CD4-positive, alpha-beta T cell treated with Interleukin-17A for 1 hour (primary cell): ENCODE measurements around the gene TAT.
A peak's percentile ranks its signal among the peaks of the same experiment; 100 is the strongest.
"Not testable (repeated sequence)": the region's sequence is repeated elsewhere in the genome, so short reads cannot be mapped to it uniquely, and the experiment has no call there.

ENCODE experiments used
- DNase-seq: peaks from one replicate; pipeline ENCODE4 v3.0.0-alpha.2; 2020

TAT gene

DNA sequence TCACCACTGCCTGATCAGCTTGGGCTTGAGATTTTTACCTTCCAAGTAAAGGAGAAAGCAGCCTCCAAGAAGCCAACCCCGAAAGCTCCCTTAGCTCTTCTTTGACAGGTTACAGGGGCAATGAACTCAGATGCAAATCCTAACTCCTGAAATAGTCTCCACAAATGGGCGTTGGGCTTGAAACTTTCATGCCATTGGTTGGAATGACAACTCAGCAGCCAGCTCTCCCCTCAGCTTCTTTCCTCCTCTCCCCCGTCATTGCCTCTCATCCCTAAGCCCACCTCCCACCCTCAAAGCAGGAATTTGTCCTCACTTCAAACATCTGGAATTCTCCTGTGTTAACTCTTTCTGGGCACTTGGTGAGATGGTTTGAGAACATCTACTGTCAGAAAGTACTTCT lies at the start of gene TAT:
TSS of gene TAT (minus strand) at position 122 of the 400 bp plus-strand sequence. CDS start 677 bp downstream, outside the sequence.
- no peak for DNase-seq

DNA sequence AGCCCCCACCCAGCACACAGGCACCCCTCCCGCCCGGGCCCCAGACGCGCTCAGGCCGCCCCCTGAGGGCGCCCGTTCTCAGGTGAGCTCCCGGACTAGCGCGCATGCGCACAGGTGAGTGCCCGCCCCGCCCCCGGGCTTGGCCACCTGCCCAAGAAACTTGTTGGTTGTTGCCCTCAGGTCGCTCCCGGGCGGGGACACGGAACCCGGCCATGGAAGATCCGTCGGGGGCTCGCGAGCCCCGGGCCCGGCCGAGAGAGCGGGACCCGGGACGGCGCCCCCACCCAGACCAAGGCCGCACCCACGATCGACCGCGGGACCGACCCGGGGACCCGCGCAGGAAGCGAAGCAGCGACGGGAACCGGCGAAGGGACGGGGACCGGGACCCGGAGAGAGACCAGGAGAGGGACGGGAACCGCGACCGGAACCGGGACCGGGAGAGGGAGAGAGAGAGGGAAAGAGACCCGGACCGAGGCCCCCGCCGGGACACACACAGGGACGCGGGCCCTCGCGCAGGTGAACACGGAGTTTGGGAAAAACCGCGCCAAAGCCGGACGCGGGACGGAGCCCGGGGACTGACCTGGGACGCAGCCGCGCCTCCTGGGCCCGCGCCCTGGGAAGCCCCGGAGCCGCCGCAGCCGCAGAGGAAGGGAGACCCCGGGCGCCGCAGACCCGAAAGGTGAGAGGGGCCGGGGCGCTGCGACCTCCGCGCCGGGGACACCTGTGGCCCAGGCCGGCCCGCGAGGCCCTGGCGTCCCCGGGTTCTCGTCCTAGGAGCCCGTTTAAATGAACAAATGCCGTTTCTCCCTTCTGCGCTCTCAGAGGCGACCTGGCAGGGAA lies 49.3 kb upstream of the TAT start, which contains the start of gene MARVELD3:
TSS of gene MARVELD3 (plus strand) at position 167 of the 840 bp plus-strand sequence. CDS start at position 213, 46 bp downstream.
- DNase-seq, result peak; percentile 23

DNA sequence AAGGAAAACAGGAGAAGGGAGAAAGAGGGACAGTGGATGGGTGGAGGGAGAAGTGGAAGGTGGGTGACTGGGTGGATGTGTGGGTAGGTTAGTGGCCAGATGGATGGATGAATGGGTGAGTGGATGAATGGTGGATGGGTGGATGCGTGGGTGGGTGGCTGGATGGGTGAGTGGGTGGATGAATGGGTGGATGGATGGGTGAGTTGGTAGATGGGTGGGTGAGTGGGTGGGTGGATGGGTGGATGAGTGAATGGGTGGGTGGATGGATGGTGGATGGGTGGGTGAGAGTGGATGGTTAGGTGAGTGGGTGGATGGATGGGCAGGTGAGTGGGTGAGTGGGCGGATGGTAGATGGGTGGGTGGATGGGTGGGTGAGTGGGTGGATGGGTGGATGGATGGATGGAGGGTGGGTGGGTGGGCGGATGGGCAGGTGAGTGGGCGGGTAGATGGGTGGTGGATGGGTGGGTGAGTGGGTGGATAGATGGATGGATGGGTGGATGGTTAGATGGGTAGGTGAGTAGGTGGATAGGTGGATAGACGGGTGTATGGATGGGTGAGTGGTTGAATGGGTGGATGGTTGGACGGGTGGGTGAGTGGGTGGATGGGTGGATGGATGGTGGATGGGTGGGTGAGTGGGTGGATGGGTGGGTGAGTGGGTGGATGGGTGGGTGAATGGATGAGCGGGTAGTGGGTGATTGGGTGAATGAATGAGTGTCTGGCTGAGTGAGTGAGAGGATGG lies 48.4 kb upstream of the TAT start:
- no peak for DNase-seq

DNA sequence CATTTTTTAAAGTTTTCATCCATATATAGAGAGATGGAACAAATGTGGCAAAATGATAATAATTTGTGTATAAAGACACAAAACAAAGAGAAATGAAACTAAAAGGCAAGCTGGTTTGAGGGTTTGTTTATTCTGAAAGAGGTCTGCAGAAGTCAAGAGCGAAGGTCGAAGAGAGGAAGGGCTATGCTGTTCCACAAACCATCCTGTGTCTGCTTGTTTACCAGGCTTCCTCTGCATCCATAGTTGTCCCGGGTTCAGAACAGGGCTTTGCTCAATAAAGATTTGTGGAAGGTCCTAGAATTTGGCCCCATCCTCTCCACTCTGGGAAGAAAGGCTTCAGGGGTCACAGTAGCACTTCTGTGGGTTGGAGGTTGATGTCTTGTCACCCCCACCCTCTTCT lies 46.7 kb upstream of the TAT start:
- no peak for DNase-seq

DNA sequence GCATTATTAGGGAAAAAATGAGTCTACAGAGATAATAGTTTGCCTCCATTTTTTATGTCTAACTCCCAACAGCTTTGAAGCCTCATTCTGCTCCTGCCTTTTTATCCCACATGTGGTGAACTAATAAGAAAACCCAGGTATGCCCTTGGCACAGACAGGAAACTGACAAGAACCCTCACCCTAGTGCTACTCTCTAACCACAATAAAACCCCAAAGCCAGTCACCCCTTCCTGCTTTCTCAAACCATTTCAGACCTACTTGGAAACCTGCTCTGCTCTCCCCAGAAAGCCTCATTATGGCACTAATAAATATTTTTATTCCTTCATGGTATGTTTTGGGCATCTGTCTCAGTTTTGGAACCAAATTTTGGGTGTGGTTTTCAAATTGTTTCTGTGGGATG lies 45.2 kb upstream of the TAT start:
- DNase-seq, result peak; percentile 19

DNA sequence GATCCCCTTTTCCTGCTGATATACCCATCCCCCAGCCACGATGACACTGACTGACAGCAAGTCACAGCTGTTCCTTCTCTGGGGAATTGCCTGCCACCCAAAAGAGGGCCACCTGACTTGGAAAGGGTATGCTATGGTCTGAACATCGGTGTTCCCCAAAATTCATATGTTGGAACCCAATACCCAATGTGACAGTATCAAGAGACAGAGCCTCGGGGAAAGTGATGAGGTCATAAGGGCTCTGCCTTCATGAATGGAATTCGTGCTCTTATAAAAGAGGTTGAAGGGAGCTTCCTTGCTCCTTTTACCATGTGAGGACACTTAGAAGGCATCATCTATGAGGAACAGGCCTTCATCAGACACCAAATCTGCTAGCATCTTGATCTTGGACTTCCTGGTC lies 41.5 kb upstream of the TAT start:
- no peak for DNase-seq

DNA sequence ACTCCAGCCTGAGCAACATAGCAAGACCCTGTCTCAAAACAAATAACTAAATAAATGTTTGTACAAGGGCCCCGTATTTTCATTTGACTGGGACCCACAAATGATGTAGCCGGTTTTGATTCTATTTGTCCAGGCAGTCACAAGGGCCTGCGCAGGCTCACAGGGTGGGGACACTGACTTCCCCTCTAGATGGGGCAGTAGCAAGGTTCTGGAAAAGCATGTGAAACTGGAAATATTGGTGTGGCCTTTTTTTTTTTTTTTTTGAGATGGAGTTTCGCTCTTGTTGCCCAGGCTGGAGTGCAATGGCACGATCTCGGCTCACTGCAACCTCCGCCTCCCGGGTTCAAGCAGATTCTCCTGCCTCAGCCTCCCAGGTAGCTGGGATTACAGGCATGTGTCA lies 38.1 kb upstream of the TAT start:
- not testable (repeated sequence) for DNase-seq

DNA sequence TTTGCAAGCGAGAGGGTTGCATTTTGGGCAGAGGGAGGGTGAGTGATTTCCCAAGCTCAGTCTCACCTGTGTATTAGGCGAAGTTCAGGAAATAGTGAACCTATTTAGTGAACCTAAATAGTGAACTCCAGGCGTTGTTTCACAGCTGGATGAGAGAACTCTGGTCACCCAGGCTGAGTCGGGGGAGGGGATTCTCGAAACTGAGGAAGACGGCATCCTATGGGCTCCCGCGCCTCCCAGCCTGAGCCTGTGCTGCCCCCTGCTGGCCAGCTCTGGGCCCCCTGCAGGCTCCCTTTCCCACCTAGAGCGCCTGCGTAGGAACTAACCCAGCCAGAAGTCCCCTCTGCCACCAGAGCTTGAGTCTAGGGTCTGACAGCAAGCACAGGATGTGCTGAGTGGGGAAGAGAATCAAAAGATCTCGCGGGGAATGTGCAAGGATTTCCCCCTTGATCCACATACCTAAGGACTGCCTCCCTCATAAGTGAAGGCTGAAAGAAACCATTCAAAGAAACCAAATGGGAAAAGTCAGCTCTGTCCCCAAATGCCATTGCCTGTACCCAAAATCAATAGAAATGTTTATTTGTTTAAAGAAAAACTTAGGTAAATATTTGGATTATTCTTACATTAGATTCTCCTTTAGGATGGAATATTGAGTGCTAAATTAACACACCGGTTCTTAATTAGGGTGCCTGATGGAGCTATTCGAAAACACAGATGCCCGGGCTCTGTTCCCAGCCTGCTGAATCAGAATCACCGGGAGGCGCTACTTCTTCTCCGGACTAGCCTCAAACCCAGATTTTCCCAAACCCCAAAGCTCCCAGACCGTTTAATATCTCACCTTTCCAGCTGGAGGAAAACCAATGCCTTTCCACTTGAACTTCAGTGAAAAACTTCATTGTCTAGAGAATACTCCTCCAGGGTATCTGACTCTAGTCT lies 34.3 kb upstream of the TAT start:
- DNase-seq, result peak; percentile 74

DNA sequence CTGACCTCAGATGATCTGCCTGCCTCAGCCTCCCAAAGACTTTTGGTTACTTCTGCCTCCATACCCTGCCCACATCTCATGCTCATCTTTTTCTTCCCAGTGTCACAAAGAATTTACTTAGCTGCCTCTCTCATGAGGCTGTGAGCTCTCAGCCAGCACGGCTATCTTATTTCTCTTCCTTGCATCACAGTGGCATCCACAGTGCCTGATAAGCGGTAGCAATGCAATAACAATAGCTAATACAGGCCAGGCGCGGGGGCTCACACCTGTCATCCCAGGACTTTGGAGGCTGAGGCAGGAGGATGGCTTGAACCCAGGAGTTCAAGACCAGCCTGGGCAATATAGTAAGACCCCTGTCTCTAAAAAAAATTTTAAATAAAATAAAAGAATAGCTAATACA lies 33.6 kb upstream of the TAT start:
- DNase-seq, result no peak

DNA sequence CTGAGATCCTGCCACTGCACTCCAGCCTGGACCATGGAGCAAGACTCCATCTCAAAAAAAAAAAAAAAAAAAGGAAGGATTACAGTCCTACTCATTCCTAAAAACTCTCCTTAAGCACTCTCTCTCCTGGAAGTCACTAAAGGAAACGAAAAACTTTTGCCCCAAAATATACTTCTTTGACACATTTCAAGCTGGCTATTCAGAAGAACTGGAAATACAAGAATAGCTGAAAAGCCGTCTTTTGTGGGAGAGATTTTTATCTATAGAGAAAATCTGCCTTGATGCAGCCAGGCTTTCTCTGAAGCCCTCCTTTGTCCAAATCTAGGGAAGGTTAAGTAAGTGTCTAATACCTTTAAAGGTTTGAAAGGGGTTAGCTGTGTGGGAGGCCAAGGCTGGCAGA lies 32.2 kb upstream of the TAT start:
- no peak for DNase-seq

DNA sequence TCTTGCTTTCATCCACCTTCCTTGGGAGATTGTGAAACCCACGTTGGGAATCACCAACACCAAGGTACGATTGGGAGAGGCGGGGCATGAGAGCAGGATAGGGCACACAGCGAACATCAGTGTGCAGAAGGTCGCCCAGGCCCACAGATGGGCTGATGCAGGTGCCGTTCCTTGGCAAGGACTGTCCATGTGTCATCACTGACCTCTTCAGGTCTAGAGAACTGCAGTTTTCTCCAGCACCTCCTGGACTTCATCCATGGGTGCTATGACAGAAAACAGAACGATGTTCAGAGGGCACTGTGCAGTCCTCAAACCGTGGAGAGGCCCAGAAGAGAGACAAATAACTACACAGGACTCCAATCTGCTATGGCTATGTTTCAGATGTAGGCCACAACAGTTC lies 23.9 kb upstream of the TAT start:
- no peak for DNase-seq

DNA sequence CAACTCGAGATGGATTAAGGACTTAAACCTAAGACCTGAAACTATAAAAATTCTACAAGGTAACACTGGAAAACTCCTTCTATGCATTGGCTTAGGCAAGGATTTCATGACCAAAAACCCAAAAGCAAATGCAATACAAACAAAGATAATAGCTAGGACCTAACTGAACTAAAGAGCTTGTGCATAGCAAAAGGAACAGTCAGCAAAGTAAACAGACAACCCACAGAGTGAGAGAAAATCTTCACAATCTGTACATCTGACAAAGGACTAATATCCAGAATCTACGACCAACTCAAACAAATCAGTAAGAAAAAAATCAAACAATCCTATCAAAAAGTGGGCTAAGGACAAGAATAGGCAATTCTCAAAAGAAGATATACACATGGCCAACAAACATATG lies 21.5 kb upstream of the TAT start:
- DNase-seq, result not testable (repeated sequence)

DNA sequence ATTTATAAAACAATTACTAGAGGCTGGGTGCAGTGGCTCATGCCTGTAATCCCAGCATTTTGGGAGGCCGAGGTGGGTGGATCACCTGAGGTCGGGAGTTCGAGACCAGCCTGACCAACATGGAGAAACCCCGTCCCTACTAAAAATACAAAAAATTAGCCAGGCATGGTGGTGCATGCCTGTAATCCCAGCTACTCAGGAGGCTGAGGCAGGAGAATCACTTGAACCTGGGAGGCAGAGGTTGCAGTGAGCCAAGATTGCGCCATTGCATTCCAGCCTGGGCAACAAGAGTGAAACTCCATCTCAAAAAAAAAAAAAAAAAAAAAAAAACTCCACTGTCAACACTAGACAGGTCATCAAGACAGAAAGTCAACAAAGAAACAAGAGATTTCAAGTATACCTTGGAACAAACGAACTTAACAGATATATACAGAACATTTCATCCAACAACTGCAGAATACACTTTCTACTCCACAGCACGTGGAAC lies 18.5 kb upstream of the TAT start:
- not testable (repeated sequence) for DNase-seq

DNA sequence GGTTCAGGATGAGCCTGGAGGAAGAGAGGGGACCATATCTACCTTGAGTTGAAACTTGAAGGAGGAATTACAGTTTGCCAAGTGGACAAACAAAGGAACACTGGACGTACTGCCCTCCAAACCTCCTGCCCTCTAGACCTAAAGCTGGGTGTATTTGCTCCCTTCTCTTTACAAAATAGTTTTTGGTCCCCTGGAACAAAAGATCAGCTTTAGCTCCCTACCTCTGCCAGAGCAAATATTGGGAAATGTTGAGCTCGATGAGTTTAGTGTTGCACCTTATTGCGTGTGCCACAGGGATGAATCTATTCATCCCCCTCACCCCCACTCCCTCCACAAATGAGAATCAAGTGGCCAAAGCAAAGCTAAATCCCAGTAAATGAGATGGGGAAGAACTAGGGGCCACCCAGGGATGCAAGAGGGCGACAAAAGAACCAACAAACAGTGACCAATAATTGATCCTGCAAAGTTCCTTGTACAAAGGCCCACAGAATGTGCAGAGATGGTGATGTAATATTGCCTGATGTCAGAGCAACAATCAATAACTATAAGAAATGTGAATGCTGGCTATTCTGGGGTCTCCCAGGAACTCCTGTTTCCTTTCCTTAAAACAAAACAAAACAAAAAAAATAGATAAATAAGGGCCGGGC lies 17.2 kb upstream of the TAT start:
- no peak for DNase-seq

DNA sequence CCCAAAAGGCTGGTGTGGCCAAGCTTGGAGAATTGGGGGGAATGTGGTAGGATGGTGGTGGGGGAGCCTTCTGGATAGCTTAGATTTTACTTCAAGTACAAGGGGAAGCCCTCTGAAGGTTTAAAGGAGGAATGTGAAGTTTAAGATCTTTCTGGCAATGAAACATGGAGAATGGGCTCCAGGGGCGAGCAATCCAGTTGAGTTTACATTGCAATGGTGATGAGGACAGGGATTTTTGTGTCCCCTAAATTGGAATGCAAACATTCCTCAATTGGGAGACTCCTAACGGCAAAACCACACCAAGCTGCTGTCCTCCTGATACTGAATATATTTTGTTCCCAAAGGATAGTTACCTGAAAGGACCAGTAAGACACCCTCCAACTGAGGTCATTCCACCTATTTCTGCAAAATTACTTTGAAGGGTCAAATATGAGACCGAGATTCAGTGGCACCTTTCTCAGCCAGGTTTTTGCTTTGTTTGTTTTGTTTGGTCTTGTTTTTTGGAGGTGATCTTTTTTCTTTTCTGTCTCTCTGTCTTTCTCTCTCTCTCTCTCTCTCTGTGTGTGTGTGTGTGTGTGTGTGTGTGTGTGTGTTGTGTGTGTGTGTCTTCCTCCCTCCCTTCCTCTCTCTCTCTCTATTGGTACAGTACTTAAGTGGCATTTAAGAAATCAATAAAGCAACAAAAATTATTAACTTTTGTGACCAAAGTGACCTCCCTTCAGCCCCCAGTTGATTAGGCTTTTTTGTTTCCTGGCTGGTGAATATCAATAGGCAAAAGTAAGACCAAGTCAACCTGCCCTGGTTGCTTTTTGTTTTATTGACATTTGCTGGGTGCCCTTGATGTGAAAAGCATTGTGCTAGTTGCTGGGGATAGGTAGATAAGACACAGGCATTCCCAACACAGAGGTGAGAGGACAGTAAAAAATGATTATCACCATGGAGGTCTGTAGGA lies 16.4 kb upstream of the TAT start:
- no peak for DNase-seq

DNA sequence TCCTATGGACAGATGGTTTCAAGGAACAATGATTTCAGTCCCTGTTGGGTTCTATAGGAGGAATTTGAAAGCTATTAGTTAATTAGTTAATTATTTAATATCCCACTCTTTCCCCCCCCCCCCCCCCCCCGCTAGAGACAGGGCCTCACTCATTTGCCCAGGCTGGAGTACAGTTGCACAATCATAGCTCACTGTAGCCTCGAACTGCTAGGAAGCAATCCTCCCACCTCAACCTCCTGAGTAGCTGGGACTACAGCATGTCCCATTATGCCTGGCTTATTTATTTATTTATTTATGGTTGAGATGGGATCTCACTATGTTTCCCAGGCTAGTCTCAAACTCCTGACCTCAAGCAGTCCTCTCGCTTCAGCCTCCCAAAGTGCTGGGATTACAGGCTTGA lies 15.0 kb upstream of the TAT start:
- no peak for DNase-seq

DNA sequence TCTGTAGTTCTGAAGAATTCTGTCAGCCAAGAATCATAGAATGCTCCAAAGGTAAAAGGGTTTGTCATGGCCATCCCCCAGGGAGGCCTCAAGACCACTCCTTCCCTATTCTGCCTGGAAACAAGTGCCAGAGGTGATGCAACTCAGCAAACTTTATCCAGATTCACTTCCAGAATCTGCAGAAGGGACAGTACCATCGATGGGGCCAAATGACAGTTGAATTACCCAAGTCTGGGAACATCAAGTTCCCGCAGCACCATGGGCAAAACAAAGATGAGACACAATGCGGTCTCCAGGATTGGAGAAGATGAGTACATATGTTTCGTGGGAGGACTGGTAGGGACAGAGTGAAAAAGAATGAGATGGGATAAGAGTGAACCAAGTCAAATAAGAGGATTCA lies 13.7 kb upstream of the TAT start:
- DNase-seq, result no peak

DNA sequence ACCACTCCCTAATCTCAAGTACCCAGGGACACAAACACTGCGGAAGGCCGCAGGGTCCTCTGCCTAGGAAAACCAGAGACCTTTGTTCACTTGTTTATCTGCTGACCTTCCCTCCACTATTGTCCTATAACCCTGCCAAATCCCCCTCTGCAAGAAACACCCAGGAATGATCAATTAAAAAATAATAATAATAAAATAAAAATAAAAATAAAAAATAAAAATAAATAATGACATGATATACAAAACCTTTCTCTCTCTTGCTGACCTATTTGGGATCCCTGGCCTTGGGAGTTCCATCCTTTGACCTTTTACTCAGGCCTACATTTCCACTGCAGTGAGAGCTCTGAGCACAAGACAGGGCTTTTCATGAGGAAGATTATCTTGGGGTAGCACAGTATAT lies 13.2 kb upstream of the TAT start:
- DNase-seq, result not testable (repeated sequence)

DNA sequence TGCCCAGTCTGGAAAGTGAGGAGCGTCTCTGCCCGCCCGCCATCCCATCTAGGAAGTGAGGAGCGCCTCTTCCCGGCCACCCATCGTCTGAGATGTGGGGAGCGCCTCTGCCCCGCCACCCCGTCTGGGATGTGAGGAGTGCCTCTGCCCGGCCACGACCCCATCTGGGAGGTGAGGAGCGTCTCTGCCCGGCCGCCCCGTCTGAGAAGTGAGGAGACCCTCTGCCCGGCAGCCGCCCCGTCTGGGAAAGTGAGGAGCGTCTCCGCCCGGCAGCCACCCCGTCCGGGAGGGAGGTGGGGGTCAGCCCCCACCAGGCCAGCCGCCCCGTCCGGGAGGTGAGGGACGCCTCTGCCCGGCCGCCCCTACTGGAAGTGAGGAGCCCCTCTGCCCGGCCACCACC lies 12.4 kb upstream of the TAT start:
- not testable (repeated sequence) for DNase-seq

DNA sequence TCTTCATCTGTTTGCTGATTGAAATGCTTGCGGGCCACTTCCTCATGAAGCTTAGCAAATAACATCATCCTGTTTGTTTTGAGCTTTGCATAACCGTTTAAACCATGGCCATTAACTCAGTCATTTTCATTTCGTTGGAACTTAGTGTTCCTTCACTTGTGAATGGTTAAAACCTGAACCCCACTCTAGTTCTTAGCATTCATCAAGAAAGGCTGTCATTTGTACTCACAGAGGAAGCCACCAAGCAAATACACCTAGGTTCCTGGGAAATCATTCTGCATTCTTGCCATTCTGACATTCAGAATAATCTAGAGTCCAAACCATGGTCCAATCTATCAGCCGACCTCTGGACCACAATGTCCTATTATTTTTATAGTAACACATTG lies 8.4 kb upstream of the TAT start:
- no peak for DNase-seq
